Transverse colon (tissue), 4 donors: ENCODE data around the gene GAPDHS.

Source experiments
- CTCF ChIP-seq, 5 experiments: fragments of 200-600 bp in 3 of 5; fragments of 450-650 bp in 2 of 5; sonication (generic) in 3 of 5; IDR thresholded peaks; 1 replicate in 2 of 5; 2 replicates in 3 of 5; pipeline ENCODE4 v1.5.1; 2016 to 2017; ENCODE audit warnings: antibody characterized with exemption in 5 of 5, inconsistent platforms in 3 of 5, mild to moderate bottlenecking in 2 of 5, moderate library complexity in 1 of 5
- EP300 ChIP-seq: sonication (generic); formaldehyde crosslinking; IDR thresholded peaks from one replicate; pipeline ENCODE4 v1.6.1; 2017; ENCODE audit warnings: antibody characterized with exemption, low read depth
- POLR2A ChIP-seq: fragments of 450-650 bp; IDR thresholded peaks from one replicate; pipeline ENCODE4 v1.6.1; 2016; ENCODE audit warnings: antibody characterized with exemption, mild to moderate bottlenecking, moderate library complexity
- POLR2AphosphoS5 ChIP-seq, 3 donors: sonication (generic); formaldehyde crosslinking; IDR thresholded peaks; one replicate each; pipeline ENCODE4 v1.6.1; 2016; ENCODE audit warnings: antibody characterized with exemption in 3 of 3

- no peak for TF ChIP-seq POLR2AphosphoS5 (IDR thresholded peaks at IDR 0.05)
- TF ChIP-seq CTCF (IDR thresholded peaks at IDR 0.05), result no peak
- TF ChIP-seq POLR2A, result no peak
- TF ChIP-seq EP300, result no peak
Observed at GRCh38 chr19:35507561-35507960, 25.7 kb upstream of the GAPDHS start.
